Activated CD8-positive, alpha-beta memory T cell treated with anti-CD3 and anti-CD28 coated beads, Interleukin-2, amount 50 U/mL, for 48 hours (primary cell): ENCODE results near the gene RDH13.
"Not testable (repeated sequence)": the region's sequence is repeated elsewhere in the genome, so short reads cannot be mapped to it uniquely, and the experiment has no call there.

Experiments
- DNase-seq: peaks from one replicate; pipeline ENCODE4 v3.0.0-alpha.2; 2020

RDH13 gene

DNA sequence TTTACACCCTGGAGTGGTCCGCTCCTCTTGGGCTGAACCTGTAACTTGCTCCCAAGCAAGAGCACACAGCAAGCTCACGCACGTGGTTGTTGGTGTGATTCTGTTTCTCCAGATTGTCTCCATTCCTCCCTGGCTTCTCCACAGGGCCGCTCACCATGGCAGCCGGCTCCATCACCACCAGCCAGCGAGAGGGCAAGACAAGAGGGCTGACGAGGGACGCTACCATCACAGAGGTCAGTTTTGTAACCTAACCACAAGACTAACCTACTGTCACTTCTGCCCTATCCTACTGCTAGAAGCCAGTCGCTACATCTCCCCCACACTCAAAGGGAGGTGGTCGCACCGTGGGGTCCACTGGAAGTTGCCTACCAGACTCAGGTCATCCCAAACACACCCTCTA lies 20.3 kb downstream of the RDH13 start:
- no peak for DNase-seq

DNA sequence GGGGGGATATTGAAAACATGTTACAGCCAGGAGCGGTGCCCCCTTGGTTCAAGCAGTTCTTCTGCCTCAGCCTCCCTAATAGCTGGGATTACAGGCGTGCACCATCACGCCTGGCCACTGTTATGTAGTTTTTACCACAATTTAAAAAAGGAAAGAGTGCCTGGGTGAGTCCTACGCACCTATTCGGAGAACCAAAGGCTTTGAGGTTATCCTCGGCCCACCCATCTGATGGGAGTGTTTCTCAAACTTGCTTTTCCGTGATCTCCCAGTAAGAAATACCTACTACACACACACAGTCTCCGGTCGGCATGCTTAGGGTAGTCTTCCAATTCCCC lies 20.6 kb downstream of the RDH13 start:
- no peak for DNase-seq

DNA sequence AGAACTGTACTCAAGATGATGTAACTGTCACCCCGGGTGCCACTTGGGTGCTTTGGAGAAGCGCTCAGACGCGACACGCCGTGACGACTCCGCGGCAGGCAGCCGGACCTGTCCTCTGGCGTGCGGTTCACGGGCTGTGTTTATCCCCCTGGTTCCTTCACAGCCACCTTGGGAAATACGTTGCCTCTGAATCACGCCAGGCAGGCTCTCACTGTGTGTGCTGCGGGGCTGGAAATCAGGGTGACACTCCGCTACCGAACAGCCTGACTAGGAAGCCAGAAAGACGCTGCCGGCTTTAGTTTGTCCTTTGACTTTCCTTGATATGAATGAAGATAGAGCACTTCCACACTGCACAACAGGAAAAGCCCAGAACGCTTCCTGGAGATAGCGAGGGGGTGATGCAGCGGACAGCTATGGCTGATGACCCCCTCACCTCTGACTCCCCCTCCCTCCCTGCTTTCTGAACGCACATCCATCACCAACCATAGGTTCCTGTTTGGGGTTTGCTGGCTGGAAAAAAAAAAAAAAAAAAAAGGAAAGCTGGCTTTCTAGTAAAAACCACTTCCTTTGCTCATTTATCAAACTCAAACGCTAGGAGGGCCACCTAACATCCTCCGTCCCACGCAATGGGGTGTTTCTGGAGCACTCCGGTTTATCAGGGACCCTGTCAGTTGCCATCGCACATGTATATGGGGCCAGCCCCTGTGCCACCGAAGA lies 21.2 kb downstream of the RDH13 start:
- DNase-seq, result peak; percentile 71

DNA sequence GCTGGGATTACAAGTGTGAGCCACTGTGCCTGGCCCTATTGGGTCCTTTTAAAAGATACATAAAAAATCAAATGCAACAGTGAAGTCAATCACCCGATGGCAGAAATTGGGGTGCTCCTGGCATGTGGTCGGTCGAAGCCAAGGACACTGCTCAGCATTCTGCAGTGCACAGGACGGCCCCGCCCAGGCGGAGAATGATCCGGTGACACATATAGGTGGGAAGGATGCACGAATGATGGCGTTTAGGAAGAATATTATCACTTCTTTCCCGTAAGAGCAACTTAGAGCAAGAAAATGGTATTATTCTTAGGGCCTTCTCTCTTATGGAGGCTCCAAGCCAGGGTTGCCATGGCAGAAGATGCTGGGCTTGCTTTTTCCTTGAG lies 21.7 kb downstream of the RDH13 start:
- DNase-seq, result no peak

DNA sequence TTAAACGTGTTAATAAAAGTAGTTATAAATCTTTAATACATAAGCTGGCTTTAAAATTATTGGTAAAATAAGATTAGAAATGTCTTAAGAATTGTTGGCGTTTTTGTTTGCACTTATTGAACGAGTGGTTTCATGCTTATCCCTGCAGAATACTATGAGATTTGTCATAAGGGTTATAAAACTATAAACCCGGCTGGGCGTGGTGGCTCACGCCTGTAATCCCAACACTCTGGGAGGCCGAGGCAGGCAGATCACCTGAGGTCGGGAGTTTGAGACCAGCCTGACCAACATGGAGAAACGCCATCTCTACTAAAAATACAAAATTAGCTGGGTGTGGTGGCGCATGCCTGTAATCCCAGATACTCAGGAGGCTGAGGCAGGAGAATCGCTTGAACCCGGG lies 22.3 kb downstream of the RDH13 start:
- not testable (repeated sequence) for DNase-seq

DNA sequence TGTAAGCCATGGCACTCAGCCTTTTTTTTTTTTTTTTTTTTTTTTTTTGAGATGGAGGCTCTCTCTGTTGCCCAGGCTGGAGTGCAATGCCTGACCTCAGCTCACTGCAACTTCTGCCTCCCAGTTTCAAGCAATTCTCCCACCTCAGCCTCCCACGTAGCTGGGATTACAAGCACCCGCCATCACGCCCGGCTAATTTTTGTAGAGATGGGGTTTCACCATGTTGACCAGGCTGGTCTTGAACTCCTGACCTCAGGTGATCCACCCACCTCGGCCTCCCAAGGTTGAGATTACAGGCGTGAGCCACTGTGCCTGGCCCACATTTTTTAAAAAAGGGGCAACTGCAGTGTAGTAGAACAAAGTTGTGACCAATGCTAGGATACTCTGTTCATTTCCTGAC lies 25.3 kb downstream of the RDH13 start:
- DNase-seq, result not testable (repeated sequence)

DNA sequence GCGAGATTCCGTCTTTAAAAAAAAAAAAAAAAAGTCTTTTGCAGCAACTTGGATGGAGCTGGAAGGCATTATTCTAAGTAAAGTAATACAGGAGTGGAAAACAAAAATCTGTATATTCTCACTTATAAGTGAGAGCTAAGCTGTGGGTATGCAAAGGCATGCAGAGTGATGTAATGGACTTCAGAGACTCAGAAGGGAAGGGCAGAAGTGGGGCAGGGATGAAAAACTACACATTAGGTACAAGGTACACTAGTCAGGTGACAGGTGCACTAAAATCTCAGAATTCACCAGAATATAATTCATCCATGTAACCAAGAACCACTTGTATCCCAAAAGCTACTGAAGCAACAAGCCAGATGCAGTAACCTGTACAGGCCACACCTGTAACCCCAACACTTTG lies 26.9 kb downstream of the RDH13 start:
- no peak for DNase-seq

DNA sequence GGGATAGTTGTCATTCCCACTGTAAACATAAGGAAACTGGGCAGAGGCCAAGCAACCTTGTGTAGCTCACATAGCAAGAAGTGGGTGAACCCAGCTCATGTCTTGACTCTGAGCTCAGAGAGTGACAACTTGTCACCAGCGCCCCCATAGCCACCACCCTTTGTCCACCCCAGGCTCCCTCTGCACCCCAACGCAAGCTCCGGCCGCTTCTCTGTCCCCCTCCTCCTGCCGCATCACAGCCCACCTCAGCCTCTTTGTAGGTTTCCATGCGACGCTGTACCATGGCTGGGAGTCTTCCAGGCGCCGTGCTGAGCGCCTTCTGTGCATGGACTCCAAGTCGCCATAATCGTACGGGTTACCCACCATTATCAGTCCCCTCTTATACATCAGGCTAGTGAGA lies 28.2 kb downstream of the RDH13 start:
- DNase-seq, result no peak

DNA sequence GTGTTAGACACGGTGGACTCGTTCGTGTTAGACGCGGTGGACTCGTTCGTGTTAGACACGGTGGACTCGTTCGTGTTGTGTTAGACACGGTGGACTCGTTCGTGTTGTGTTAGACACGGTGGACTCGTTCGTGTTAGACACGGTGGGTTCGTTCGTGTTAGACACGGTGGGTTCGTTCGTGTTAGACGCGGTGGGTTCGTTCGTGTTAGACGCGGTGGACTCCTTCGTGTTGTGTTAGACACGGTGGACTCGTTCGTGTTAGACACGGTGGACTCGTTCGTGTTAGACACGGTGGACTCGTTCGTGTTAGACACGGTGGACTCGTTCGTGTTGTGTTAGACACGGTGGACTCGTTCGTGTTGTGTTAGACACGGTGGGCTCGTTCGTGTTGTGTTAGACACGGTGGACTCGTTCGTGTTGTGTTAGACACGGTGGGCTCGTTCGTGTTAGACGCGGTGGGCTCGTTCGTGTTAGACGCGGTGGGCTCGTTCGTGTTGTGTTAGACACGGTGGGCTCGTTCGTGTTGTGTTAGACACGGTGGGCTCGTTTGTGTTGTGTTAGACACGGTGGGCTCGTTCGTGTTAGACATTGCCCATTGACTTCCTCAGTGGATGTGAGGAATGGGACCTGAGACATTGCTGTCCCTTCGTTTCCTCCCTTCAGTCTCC lies 29.8 kb downstream of the RDH13 start:
- DNase-seq, result not testable (repeated sequence)

DNA sequence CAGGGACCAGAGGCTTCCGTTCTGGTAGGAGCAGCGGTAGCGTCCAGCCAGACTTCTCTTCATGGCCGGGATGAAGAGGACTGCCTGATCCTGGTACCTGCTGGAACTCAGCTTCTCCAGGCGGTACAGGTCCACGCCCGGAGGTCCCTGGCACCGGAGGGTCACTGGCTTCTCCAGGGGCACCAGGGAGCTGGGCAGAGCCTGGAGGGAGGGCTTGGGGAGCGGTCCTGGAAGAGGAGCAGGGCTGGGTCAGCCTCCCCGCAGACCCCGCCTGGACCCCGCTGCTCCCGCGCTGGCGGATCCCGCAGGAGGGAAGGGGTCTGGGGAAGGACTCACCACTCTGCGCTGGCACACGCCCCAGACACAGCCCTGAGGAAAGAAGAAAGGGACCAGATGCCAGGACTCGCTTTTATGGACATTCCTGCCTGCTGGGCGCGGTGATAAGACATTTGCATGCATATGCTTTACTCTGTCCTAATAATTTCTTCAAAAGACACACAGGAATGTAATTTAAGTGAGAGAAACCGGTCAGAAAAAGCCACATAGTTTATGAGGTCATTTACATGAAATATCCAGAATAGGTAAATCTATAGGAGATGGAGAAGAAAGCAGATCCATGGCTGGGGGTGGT lies 30.7 kb downstream of the RDH13 start:
- no peak for DNase-seq

DNA sequence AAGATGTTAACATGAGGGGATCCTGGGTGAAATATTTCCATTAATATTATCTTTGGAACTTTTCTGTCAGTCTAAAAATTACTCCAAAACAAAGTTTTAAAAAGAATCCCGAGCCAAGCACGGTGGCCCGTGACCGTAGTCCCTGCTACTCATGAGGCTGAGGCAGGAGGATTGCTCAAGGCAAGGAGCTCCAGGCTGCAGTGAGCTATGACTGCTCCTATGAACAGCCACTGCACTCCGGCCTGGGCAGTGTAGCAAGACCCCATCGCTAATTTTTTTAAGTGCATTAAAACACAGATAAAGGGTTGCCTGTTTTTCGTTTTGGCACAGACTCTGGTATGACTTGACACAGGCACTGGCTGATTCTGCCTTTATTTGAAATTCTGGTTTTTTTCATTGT lies 31.8 kb downstream of the RDH13 start:
- no peak for DNase-seq

DNA sequence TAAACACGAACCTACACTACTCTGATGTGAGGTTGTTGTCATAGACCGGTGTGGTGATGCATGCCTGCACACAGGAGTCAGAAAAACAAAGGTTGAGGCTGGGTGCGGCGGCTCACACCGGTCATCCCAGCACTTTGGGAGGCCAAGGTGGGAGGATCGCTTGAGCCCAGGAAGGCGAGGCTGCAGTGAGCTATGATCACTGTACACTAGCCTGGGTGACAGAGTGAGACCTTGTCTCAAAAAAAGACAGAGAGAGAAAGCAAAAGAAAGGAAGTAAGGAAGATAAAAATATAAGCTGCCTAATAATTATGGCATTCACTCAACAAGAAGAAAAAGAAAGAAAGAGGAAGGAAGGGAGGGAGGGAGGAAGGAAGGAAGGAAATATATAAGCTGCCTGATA lies 34.2 kb downstream of the RDH13 start:
- DNase-seq, result no peak

DNA sequence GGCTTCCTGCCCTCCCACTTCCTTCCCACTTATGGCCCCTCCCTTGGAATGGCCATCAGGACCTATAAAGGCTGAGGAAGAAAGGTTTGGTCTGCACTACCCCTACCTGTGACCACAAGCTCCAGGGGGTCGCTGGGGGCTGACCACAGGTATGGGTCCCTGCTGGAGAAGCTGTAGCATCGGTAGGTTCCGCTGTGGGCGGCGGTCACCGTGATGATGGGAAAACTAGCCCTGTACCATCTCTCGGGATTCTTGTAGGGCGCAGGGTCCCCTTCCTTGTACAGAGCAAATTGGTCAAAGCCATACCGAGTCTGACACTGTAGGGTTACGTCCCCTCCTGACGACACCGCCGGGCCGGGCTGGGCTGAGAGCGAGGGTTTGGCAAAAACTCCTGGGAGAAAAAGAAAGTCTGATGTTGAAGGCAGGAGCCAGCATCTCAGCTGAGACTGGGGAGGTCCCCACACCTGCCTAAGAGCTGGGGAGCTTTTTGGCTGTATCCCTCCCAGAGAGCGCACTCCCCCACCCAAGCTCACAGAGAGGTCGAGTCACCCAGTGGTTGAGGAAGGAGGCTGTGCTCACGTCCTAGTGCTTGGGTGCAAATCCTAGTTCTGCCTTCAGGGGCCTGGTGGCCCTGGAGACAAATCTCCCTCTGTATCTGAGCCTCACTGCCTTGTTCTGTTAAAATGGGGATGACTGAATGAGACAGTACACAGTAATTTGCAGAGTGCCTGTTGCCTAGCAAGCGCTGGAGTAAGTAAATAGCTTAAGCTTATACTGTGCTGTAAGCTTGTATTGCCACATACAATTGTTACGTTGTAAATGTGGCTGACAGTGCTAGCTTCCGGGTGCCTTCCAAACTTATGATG lies 35.2 kb downstream of the RDH13 start:
- DNase-seq, result no peak

DNA sequence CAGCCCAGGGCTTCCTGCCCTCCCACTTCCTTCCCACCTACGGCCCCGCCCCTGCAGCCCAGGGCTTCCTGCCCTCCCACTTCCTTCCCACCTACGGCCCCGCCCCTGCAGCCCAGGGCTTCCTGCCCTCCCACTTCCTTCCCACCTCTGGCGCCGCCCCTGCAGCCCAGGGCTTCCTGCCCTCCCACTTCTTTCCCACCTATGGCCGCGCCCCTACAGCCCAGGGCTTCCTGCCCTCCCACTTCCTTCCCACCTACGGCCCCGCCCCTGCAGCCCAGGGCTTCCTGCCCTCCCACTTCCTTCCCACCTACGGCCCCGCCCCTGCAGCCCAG lies 35.8 kb downstream of the RDH13 start:
- not testable (repeated sequence) for DNase-seq

DNA sequence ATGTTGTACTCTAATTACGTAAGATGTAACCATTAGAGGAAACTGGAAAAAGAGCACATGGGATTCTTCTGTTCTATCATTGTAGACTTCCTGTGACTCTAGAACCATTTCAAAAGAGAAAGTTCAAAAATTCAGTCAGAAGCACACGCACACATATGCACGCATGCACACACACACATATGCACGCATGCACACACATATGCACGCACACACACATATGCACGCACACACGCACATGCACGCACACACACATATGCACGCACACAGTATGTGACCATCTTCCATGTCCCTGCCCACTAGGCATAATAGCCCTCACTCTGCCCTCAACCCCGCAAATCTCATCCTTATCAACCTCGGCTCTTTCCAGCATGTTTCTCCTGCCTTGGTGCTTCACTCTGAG lies 38.8 kb downstream of the RDH13 start:
- DNase-seq, result no peak

DNA sequence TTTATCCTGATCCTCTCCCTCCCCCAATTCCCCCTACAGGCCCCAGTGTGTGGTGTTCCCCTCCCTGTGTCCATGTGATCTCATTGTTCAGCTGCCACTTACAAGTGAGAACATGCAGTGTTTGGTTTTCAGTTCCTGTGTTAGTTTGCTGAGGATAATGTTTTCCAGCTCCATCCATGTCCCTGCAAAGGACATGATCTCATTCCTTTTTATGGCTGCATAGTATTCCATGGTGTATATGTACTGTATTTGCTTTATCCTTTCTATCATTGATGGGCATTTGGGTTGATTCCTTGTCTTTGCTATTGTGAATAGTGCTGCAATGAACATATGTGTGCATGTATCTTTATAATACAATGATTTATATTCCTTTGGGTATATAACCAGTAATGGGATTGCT lies 42.6 kb downstream of the RDH13 start:
- not testable (repeated sequence) for DNase-seq

DNA sequence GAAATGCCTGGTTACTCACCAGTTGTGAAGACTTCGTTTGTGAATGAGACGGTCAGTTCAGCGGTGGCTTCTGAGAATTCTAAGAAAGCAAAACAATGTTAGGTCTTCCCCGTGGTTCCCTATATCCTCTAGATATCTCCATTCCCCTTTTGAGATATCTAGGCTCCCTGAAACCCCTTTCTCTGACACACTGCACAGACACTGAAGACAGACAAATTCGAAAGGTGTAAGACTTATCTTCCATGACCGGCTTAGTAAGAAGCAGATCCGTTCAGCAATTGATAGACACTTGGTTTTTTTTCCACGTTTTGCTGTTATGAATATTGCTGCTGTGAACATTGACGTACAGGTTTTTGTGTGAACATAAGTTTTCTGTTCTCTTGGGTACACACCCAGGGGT lies 44.3 kb downstream of the RDH13 start:
- DNase-seq, result no peak

DNA sequence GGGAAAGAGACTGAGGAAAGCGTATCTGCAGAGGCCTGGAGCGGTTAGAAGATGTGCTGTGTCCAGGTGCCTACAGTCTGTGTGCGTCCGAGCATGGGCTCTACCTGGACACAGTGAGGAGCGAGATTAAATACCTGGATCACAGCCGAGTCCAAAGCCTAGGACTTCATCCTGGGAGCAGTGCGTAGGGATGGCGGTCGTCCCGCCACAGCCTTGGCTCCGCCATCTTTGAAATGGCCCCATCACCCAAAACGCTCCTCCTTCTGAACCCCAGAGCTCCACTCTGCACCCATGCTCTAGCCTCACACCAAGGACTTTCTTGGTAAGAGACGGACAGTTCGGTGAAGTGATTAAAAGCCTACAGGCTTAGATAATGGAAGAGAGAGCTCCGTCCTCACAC lies 44.7 kb downstream of the RDH13 start:
- no peak for DNase-seq

DNA sequence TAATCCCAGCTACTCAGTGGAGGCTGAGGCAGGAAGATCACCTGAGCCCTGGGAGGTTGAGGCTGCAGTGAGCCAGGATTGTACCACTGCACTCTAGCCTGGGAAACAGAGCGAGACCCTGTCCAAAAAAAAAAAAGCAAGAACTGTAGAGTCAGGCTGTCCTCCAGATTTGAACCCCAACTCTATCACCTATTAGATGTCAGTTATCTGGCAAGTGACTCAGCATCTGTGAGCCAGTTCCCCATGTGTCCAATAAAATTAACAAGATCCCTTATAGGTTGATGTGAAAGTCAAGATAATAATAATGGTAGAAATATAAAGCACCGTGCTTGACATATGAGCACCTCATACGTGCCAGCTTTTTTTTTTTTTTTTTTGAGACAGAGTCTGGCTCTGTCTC lies 46.9 kb downstream of the RDH13 start:
- DNase-seq, result no peak

DNA sequence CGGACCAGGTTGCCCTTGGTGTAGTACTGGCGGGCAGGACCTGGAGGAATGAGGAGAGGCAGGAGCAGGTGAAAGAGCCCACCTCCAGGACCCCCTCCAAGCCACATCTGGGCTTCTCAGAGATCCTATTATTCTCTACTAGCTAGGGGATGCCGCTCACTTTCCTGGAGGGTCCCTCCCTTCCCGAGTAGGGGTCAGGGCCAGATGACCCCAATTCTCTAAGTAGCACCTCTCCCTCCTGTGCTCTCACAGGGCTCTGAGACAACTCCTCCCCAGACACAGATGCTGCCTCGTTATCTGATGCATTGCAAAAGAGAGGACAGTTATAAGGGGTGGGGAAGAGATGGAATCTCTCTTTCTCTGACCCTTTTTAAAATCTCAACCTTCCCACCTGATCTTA lies 47.8 kb downstream of the RDH13 start:
- no peak for DNase-seq

DNA sequence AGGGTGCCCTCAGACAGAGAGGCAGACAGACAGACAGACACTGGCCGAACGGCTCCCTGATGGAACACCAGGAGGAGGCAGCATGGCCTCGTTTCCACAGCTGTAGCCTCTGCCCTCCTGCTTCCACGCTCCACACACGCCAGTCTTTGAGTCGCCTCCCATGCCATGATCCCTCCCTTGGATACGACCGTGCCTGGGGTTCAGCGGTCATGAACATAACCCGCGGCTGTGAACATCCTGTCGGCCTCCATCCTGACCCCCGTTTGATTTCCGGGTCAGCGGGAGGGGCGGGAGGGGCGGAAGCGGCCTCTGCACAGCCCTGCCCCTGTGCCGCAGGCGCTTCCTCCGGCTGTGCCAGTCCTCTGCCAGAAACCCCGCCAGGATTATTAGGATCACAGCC lies 48.2 kb downstream of the RDH13 start:
- DNase-seq, result no peak

DNA sequence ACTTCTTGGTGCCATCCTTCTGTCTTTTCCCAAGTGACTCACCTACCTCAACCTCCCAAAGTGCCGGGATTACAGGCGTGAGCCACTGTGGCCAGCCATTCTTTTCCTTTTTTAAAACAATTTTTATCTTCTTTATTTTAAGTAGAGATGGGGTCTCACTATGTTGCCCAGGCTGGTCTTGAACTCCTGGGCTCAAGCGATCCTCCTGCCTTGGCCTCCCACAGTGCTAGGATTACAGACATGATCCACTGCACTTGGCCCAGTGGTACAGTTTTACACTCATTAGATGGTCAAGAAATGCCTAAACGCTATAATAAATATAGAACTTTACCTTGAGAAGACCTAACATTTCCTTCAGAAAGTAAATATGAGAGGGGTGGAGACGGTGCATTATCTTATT lies 49.4 kb downstream of the RDH13 start:
- no peak for DNase-seq

DNA sequence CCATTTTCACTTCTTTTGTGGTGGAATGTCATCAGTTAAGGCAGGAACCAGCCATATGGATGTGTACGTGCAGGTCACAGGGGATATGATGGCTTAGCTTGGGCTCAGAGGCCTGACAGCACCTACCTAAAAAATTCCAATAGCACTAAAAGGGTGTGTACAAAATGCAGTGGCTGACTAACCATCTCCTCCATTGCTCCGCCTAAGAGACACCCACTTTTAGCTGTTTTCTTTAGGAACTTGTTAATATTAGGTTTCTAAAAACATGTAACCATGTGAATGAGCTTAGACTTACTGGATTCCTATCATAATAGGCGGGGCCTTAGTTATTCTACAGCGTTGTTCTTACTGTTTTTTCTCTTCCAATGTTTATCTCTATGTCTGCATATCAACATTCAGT lies 50.6 kb downstream of the RDH13 start:
- no peak for DNase-seq

DNA sequence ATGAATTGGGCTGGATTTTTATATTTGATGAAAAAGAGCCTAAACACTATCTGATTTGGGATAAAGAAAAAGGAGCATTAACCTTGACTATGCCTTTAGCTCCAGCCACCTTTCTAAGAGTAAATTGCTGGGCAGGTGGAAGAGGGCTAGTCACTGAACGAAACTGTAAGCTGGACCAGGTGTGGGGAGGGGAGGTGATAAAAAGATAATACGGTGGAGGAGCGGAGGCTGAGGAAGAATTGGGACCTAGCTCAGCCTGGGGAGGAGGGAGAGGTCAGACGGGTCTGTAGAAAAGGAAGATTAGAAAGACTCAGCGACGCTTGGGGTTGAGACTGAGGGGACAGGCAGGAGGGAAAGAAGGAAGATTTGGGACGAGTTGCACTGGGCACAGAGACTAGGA lies 52.4 kb downstream of the RDH13 start:
- DNase-seq, result not testable (repeated sequence)
